GM12801 (cell line): ENCODE measurements around the gene FOXA3.

Source experiments
- TF ChIP-seq, protein P1 (sequence below): IDR thresholded peaks from one replicate; pipeline ENCODE4 v1.5.1; 2011; ENCODE audit warnings: control low read depth; ENCODE audit not compliant: insufficient read length; ENCODE audit errors: extremely low read depth

The FOXA3 gene

DNA sequence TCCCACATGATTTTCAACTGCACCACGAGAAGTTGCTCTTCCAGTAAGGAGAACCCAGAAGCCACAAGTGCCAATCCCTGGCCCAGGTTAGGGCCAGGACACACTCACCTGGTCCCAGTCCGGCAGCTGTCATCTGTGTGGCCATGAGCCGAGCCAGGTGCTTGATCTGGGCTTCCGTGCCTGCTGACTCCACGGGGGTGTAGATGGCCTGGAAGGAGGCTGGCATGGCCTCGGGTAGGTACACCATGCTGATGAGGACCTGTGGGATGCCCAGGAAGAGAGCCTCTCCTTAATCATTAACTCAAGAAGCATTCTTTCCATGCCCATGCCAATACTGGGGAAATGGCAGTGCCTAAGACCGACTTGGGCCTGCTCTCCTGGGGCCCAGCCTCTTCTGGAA, 29.2 kb upstream of the FOXA3 start:
- TF ChIP-seq, protein P1, sequence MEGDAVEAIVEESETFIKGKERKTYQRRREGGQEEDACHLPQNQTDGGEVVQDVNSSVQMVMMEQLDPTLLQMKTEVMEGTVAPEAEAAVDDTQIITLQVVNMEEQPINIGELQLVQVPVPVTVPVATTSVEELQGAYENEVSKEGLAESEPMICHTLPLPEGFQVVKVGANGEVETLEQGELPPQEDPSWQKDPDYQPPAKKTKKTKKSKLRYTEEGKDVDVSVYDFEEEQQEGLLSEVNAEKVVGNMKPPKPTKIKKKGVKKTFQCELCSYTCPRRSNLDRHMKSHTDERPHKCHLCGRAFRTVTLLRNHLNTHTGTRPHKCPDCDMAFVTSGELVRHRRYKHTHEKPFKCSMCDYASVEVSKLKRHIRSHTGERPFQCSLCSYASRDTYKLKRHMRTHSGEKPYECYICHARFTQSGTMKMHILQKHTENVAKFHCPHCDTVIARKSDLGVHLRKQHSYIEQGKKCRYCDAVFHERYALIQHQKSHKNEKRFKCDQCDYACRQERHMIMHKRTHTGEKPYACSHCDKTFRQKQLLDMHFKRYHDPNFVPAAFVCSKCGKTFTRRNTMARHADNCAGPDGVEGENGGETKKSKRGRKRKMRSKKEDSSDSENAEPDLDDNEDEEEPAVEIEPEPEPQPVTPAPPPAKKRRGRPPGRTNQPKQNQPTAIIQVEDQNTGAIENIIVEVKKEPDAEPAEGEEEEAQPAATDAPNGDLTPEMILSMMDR, result no peak

DNA sequence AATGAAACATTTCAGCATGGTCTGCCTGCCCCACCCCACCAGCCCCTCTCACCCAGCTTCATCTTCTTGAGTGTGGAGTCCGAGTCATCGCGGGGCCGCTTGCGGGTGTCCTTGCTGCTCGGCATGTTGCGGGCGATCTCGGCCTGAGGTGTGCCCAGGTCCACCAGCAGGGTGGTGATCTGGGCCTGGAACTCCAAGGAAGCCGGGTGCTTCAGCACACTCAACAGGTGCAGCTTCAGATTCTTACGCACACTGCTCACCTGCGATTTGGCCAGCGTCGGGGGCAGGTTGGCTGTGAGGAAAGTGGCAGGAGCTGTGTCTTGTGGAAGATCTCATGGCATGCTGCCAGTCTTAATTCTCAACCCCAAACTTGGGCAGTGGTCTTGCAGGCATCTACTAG, 21.9 kb upstream of the FOXA3 start:
- TF ChIP-seq, protein P1, result no peak

DNA sequence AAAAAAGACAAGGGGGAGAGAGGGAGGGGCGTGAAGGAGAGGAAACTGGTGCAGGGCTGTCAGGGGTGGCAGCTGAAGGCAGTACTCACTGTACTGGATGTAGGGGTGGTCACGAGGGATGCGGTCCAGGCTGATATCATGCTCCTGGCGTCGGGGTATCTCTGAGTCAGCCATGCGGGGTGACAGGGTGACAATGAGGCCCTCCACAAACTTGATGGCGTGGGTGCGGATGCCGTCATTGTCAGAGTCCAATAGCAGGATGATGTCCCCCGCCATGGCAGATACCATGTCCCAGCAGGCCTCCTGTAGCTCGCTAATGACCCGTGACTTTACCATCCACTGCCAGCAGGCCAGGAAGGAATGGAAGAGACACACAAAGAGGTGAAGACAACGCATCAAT, 16.5 kb upstream of the FOXA3 start:
- TF ChIP-seq, protein P1, result no peak

DNA sequence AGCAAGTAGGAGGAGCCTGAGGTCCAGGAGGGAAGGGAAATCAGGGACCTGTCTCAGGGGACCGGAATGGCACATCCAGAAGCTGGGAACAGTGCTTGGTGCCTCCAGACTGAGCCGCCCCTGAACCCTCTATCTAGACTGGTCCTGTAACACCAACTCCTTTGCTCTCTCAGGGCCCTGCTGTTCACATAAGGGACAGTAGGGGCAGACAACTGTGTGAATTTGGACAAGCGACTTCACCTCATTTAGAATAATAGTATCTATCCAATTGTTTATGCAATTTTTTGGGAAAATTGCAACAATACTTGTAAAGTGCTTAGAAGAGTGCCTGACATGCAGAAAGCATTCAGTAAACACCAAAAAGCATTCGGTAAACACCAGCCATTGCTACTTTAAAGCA, 15.2 kb upstream of the FOXA3 start:
- TF ChIP-seq, protein P1, result no peak

DNA sequence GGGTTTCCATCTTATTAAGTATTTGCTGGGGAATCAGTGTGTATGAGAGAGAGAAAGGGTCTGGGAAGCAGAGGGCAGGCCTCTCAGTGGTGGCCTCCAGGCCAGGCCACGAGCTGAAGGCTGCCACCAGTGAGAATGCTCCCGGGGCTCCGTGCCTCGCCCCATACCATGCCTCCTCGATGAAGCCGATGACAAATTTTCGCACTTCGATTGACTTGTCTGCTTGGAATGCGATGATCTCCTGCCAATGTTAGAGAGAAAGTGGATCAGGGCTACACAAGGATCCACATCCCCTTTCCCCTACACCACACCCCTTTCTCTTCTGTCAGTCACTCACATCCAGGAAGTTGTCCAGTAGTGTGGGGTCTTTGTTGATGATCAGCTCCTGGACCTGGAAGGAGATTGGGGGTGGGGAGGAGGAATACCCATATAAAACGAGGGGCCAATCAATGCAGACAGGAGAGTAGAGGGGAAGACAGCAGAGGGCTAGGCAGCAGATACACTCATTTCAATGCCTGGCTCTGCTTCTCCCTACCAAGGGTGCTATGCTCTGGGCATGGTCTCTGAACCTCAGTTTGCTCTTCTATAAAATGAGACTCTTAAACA, 11.9 kb upstream of the FOXA3 start:
- TF ChIP-seq, protein P1, result no peak

DNA sequence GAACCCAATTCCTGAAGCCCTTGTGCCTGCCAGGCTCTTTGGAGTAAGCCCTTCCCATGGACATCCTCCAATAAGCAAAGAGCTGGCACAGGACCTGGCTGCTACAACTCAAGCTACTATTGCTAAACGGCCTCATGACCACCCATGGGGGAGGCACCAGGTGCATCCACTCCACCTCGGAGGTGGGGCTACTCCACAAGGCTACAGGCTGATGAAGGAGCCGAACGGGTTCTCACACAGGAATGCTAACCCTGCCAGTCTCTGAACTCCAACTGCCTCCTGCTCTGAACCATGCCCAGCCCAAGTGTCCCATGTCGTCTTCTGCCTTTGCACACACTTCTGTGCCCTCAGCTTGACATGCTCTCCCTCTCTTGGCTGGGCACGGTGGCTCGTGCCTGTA, 11.1 kb upstream of the FOXA3 start:
- TF ChIP-seq, protein P1, result no peak

DNA sequence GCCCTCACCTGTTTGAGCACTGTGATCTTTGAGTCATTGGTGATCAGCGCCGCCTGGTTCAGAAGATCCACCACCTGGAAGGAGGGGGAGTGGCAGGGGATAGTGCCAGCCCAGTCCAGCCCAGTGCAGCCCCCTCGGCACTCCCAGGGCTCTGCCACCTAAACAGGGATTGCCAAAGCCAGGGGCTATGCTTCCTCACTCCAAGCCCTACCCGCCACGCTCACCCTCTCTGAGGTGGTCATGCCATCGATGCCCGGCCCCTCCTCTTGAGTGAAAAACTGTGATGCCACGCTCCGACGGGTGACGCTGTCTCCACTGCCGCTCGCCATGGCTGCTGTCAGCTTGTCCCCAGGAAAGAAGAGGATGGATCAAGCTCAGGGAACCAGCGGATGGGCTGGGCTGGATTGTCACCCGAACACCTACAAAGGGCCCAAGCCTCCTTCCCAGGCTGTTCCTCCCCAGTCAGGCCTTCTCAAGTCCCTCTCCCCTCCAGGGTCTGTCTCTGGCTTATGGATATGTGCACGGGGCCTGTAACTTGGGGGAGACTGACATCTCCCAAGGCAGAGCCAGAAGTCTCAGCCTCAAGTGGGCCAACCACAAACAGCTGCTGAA, 9.9 kb upstream of the FOXA3 start:
- TF ChIP-seq, protein P1, result no peak
